HCT116 (cell line): ENCODE results near the gene SCGB2B2. TPM values are rescaled to one million over a fixed set of nuclear protein-coding genes. Genes with fewer than 3 reads are reported as not detected.
"Not testable (repeated sequence)": the region's sequence is repeated elsewhere in the genome, so short reads cannot be mapped to it uniquely, and the experiment has no call there.

ENCODE experiments used
- ATAC-seq: fragments of 200-7000 bp; cut with Tn5 transposase; 2 replicates; pipeline ENCODE4 v1.9.1; 2020; ENCODE audit warnings: mild to moderate bottlenecking, moderate library complexity
- BruUV-seq: library from RNA; stranded (reverse); fragments of 400-500 nt; replicated peaks from 2 replicates; lab custom pipeline; 2021; lab: Mats Ljungman, UMichigan
- CTCF ChIA-PET: fragments of 300-600 bp; sonication (Branson Sonifier 250); formaldehyde crosslinking; loops from one replicate; lab custom pipeline; 2021; ENCODE audit warnings: antibody characterized with exemption; lab: Charles Lee
- POLR2A ChIA-PET: fragments of 300-600, 350-600 bp; sonication (Branson Sonifier 250); formaldehyde crosslinking; loops from one replicate; lab custom pipeline; 2021; ENCODE audit warnings: antibody characterized with exemption; lab: Charles Lee
- RAD21 ChIA-PET, 2 experiments: fragments of 300-600 bp; sonication (Branson Sonifier 250); formaldehyde crosslinking; loops; one replicate each; lab custom pipeline; 2023; ENCODE audit warnings: low total read pairs in 2 of 2; ENCODE audit not compliant: uncharacterized antibody in 2 of 2, unreplicated experiment in 2 of 2, low non-redundant PET in 1 of 2; lab: Charles Lee
- DNase-seq: peaks from one replicate; pipeline ENCODE4 v3.0.0-alpha.2; 2010; ENCODE audit warnings: low read depth, low spot score
- H2AFZ ChIP-seq: fragments of 200-600 bp; shearing (Covaris generic), sonication (generic); 2 replicates; pipeline ENCODE4 v1.6.1; 2017; ENCODE audit warnings: low read depth, mixed run types, mixed read lengths, antibody characterized with exemption, low read length; ENCODE audit not compliant: poor library complexity, severe bottlenecking
- H3K27ac ChIP-seq: 2 replicates; pipeline ENCODE4 v1.5.1; 2012; ENCODE audit warnings: low read depth, low read length
- H3K27me3 ChIP-seq: fragments of 200-600 bp; sonication (generic); 2 replicates; pipeline ENCODE4 v1.6.1; 2016; ENCODE audit warnings: mixed run types, low read length, mixed read lengths; ENCODE audit not compliant: insufficient read depth
- H3K36me3 ChIP-seq, 2 experiments: fragments of 200-500 bp in 1 of 2; fragments of 200-600 bp in 1 of 2; sonication (Bioruptor generic) in 1 of 2; sonication (generic) in 1 of 2; 2 replicates each; pipeline versions ENCODE4 v1.5.1 to v1.6.1; 2014 to 2016; ENCODE audit warnings: low read length in 2 of 2, inconsistent platforms in 1 of 2, mixed read lengths in 1 of 2, mixed run types in 1 of 2; ENCODE audit not compliant: insufficient read depth in 2 of 2, control insufficient read depth in 1 of 2
- H3K4me1 ChIP-seq, 2 experiments: fragments of 200-600 bp in 1 of 2; sonication (generic) in 1 of 2; 2 replicates each; pipeline versions ENCODE4 v1.5.1 to v1.6.1; 2012 to 2017; ENCODE audit warnings: low read length in 2 of 2, inconsistent platforms in 1 of 2, mild to moderate bottlenecking in 1 of 2, mixed read lengths in 1 of 2, mixed run types in 1 of 2, moderate library complexity in 1 of 2; ENCODE audit not compliant: insufficient read depth in 2 of 2, control insufficient read depth in 1 of 2
- H3K4me2 ChIP-seq: fragments of 200-600 bp; sonication (generic); 2 replicates; pipeline ENCODE4 v1.6.1; 2017; ENCODE audit warnings: mixed run types, low read length, mixed read lengths
- H3K4me3 ChIP-seq, 2 experiments: fragments of 200-600 bp in 1 of 2; sonication (generic) in 1 of 2; replicated peaks in 1 of 2; 2 replicates each; pipeline ENCODE4 v1.5.1; 2011 to 2016; ENCODE audit warnings: low read length in 2 of 2, control low read depth in 1 of 2, low read depth in 1 of 2, mild to moderate bottlenecking in 1 of 2, mixed read lengths in 1 of 2, mixed run types in 1 of 2
- H3K79me2 ChIP-seq: fragments of 200-600 bp; sonication (generic); 2 replicates; pipeline ENCODE4 v1.6.1; 2017; ENCODE audit warnings: mild to moderate bottlenecking, mixed run types, low read length, moderate library complexity, mixed read lengths; ENCODE audit not compliant: insufficient read depth
- H3K9ac ChIP-seq: fragments of 200-600 bp; sonication (generic); 2 replicates; pipeline ENCODE4 v1.6.1; 2016; ENCODE audit warnings: low read length, mixed read lengths
- H3K9me2 ChIP-seq: fragments of 200-600 bp; sonication (generic), shearing (Covaris generic); 2 replicates; pipeline ENCODE4 v1.6.1; 2017; ENCODE audit warnings: mixed run types, mild to moderate bottlenecking, moderate library complexity; ENCODE audit not compliant: insufficient read depth
- H3K9me3 ChIP-seq, 2 experiments: fragments of 200-500 bp in 1 of 2; fragments of 200-600 bp in 1 of 2; sonication (Bioruptor generic) in 1 of 2; sonication (generic) in 1 of 2; 2 replicates each; pipeline ENCODE4 v1.6.1; 2014 to 2017; ENCODE audit warnings: low read length in 2 of 2, mixed read lengths in 2 of 2, inconsistent platforms in 1 of 2, low read depth in 1 of 2, mild to moderate bottlenecking in 1 of 2, mixed run types in 1 of 2, moderate library complexity in 1 of 2; ENCODE audit not compliant: control insufficient read depth in 1 of 2, insufficient read depth in 1 of 2
- H4K20me1 ChIP-seq: fragments of 200-600 bp; sonication (generic), shearing (Covaris generic); 2 replicates; pipeline ENCODE4 v1.6.1; 2017; ENCODE audit warnings: mixed run types, mild to moderate bottlenecking, moderate library complexity; ENCODE audit not compliant: insufficient read depth
- ATF3 ChIP-seq: IDR thresholded peaks from 2 replicates; pipeline ENCODE4 v1.6.1; 2012
- CBX3 ChIP-seq: IDR thresholded peaks from 2 replicates; pipeline ENCODE4 v1.6.1; 2012; ENCODE audit warnings: low read depth
- CEBPB ChIP-seq: IDR thresholded peaks from 2 replicates; pipeline ENCODE4 v1.6.1; 2012; ENCODE audit warnings: low read depth
- CTCF ChIP-seq, 3 experiments: fragments of 200-600 bp in 1 of 3; sonication (generic) in 1 of 3; IDR thresholded peaks in 2 of 3; conservative IDR thresholded peaks in 1 of 3; 2 replicates each; pipeline ENCODE4 v1.5.1; 2012 to 2017; ENCODE audit warnings: low read depth in 2 of 3, low read length in 2 of 3, antibody characterized with exemption in 1 of 3, borderline replicate concordance in 1 of 3, control low read depth in 1 of 3, mild to moderate bottlenecking in 1 of 3, mixed read lengths in 1 of 3, mixed run types in 1 of 3, moderate library complexity in 1 of 3; ENCODE audit not compliant: insufficient read depth in 1 of 3
- EGR1 ChIP-seq: IDR thresholded peaks from 2 replicates; pipeline ENCODE4 v1.6.1; 2012; ENCODE audit warnings: low read depth
- EZH2phosphoT487 ChIP-seq: fragments of 200-600 bp; IDR thresholded peaks from 2 replicates; pipeline ENCODE4 v1.6.1; 2018; ENCODE audit warnings: antibody characterized with exemption, borderline replicate concordance
- MAX ChIP-seq: IDR thresholded peaks from 2 replicates; pipeline ENCODE4 v1.6.1; 2012
- POLR2A ChIP-seq: IDR thresholded peaks from 2 replicates; pipeline ENCODE4 v1.7.0; 2011; ENCODE audit warnings: borderline replicate concordance; ENCODE audit not compliant: insufficient read depth, insufficient read length; ENCODE audit errors: extremely low read depth
- POLR2AphosphoS5 ChIP-seq: IDR thresholded peaks from 2 replicates; pipeline ENCODE4 v1.6.1; 2011; ENCODE audit warnings: mild to moderate bottlenecking, low read depth, low read length, moderate library complexity
- RAD21 ChIP-seq: IDR thresholded peaks from 2 replicates; pipeline ENCODE4 v1.6.1; 2012; ENCODE audit warnings: low read depth, mild to moderate bottlenecking
- SIN3A ChIP-seq: IDR thresholded peaks from 2 replicates; pipeline ENCODE4 v1.6.1; 2012; ENCODE audit warnings: low read depth
- SP1 ChIP-seq: IDR thresholded peaks from 2 replicates; pipeline ENCODE4 v1.6.1; 2012; ENCODE audit warnings: low read depth
- SRF ChIP-seq: IDR thresholded peaks from 2 replicates; pipeline ENCODE4 v1.6.1; 2012; ENCODE audit warnings: low read depth
- YY1 ChIP-seq: IDR thresholded peaks from 2 replicates; pipeline ENCODE4 v1.6.1; 2011; ENCODE audit warnings: low read length, low read depth, moderate library complexity, mild to moderate bottlenecking; ENCODE audit not compliant: insufficient replicate concordance; ENCODE audit errors: extremely low read depth
- ZBTB33 ChIP-seq: IDR thresholded peaks from 2 replicates; pipeline ENCODE4 v1.6.1; 2011; ENCODE audit warnings: mild to moderate bottlenecking, low read length, moderate library complexity; ENCODE audit not compliant: insufficient replicate concordance; ENCODE audit errors: extremely low read depth
- intact Hi-C: fragments of 100-400 bp; cut with micrococcal nuclease; formaldehyde crosslinking; loops from 2 replicates; pipeline ENCODE4 v1.10.0; 2022
- total RNA-seq: library from RNA; stranded (reverse); gene quantifications from one replicate; pipeline ENCODE4 v1.2.1, GENCODE V29; 2021; ENCODE audit not compliant: unreplicated experiment

SCGB2B2 gene
- total RNA-seq, 1 experiment from 2014 or later: 0.27 TPM

GRCh38 chr19:34666200-34666957, 10.6 kb downstream of the SCGB2B2 start:
- Histone ChIP-seq H3K4me1 (peaks cover 0 to 3% of the 10 kb centered on the region in 2 experiments; a peak in 1 of 4 replicates), H3K27ac (no peak overlapping the region), H3K36me3 (no peaks in the 10 kb centered on the region), H3K9me2 (no peaks in the 10 kb centered on the region), H3K4me3 (no peak overlapping the region), H4K20me1 (no peaks in the 10 kb centered on the region), H3K27me3 (no peaks in the 10 kb centered on the region), H2AFZ (no peak overlapping the region), H3K9me3 (no peaks in the 10 kb centered on the region), H3K9ac (no peak overlapping the region), H3K4me2 (no peak overlapping the region), H3K79me2 (no peaks in the 10 kb centered on the region)
- intact Hi-C loops: no loop called here
- TF ChIP-seq ATF3 (no peak), RAD21 (no peak), SRF (no peak), ZBTB33 (no peak), EZH2phosphoT487 (no peak), SIN3A (no peak), CEBPB (no peak), EGR1 (no peak), SP1 (no peak), CBX3 (no peak), MAX (no peak), YY1 (no peak), POLR2A (no peak), POLR2AphosphoS5 (no peak), CTCF (IDR thresholded peaks at IDR 0.05 in 2 of 3, conservative IDR thresholded peaks at IDR 0.05 in 1 of 3; ENCODE audit: borderline replicate concordance in 1 of 3, insufficient read depth in 1 of 3, low read depth in 2 of 3, low read length in 2 of 3) (no peak)
- ATAC-seq (no peak), DNase-seq (no peak)
- CTCF ChIA-PET: no interaction called here
- POLR2A ChIA-PET: interaction anchor here (0.7 kb wide), 1 partner anchor 11 kb away, joined by 3 read pairs; the partner anchor contains the start of gene ZNF302
- no TSS peak for BruUV-seq
- RAD21 ChIA-PET: no interaction called here

- CTCF ChIA-PET, DNase-seq, POLR2A ChIA-PET, H3K36me3 ChIP-seq, H3K9ac ChIP-seq, ATAC-seq, H3K9me3 ChIP-seq, H3K27me3 ChIP-seq, H3K27ac ChIP-seq, H3K4me3 ChIP-seq, H2AFZ ChIP-seq, intact Hi-C loops, RAD21 ChIA-PET, H3K9me2 ChIP-seq, H3K79me2 ChIP-seq, BruUV-seq, H3K4me1 ChIP-seq, H3K4me2 ChIP-seq, H4K20me1 ChIP-seq: not testable (repeated sequence)
Measured at GRCh38 chr19:34665275-34665674, 11.7 kb downstream of the SCGB2B2 start.
